Upper lobe of left lung (tissue), 6 donors: ENCODE measurements around the gene SRC. TPM values are rescaled to one million over a fixed set of nuclear protein-coding genes. Genes with fewer than 3 reads are reported as not detected.
"Not testable (repeated sequence)": the region's sequence is repeated elsewhere in the genome, so short reads cannot be mapped to it uniquely, and the experiment has no call there.

Source experiments
- ATAC-seq, 2 donors: fragments of 200-7000 bp; cut with Tn5 transposase; one replicate each; pipeline ENCODE4 v1.9.1; 2022; ENCODE audit warnings: mild to moderate bottlenecking in 2 of 2, moderate library complexity in 2 of 2; ENCODE audit not compliant: low FRiP score in 2 of 2
- DNase-seq, 2 donors: peaks; one replicate each; pipeline ENCODE4 v3.0.0-alpha.2; 2019 to 2020
- H3K27ac ChIP-seq, 4 donors: fragments of 200-600 bp; sonication (generic); one replicate each; pipeline ENCODE4 v1.5.1; 2016 to 2019
- H3K27me3 ChIP-seq, 4 donors: fragments of 200-600 bp; sonication (generic); one replicate each; pipeline ENCODE4 v1.5.1; 2017 to 2019
- H3K36me3 ChIP-seq, 4 donors: fragments of 200-600 bp; sonication (generic); one replicate each; pipeline ENCODE4 v1.5.1; 2016 to 2019
- H3K4me1 ChIP-seq, 4 donors: fragments of 200-600 bp; sonication (generic); one replicate each; pipeline ENCODE4 v1.5.1; 2018 to 2019
- H3K4me3 ChIP-seq, 4 donors: fragments of 200-600 bp; sonication (generic); one replicate each; pipeline ENCODE4 v1.5.1; 2017 to 2019; ENCODE audit warnings: mild to moderate bottlenecking in 2 of 4, moderate library complexity in 1 of 4
- H3K9me3 ChIP-seq, 4 donors: fragments of 200-600 bp; sonication (generic); one replicate each; pipeline ENCODE4 v1.5.1; 2018 to 2019
- CTCF ChIP-seq, 6 experiments: fragments of 450-650 bp in 4 of 6; fragments of 200-600 bp in 2 of 6; sonication (generic) in 2 of 6; IDR thresholded peaks; one replicate each; pipeline ENCODE4 v1.5.1; 2016 to 2019; ENCODE audit warnings: antibody characterized with exemption in 6 of 6
- EP300 ChIP-seq, 4 donors: sonication (generic); formaldehyde crosslinking; IDR thresholded peaks; one replicate each; pipeline ENCODE4 v1.5.1; 2017; ENCODE audit warnings: antibody characterized with exemption in 4 of 4, control low read depth in 2 of 4
- POLR2A ChIP-seq, 4 donors: fragments of 450-650 bp; IDR thresholded peaks; one replicate each; pipeline ENCODE4 v1.5.1; 2016 to 2017; ENCODE audit warnings: antibody characterized with exemption in 4 of 4, mild to moderate bottlenecking in 2 of 4
- POLR2AphosphoS5 ChIP-seq, 2 donors: sonication (generic); formaldehyde crosslinking; IDR thresholded peaks; one replicate each; pipeline ENCODE4 v1.5.1; 2017; ENCODE audit warnings: antibody characterized with exemption in 2 of 2
- WGBS, 2 donors: methylation state at CpG; one replicate each; pipeline ENCODE4 v1.1.5; 2017 to 2018; 5-methylcytosine and 5-hydroxymethylcytosine counted together
- total RNA-seq, 6 donors: library from RNA; depleted of rRNA in 4 of 6; stranded (reverse); fragments of >200 nt in 4 of 6; gene quantifications; one replicate each; pipeline versions ENCODE4 v1.1.0 to v1.2.1, GENCODE V29; 2016 to 2021
- donor health status: DM: no; HTN: no; CAD: no; lungs with moderate emphysema.
- donor health status: DM: no; HTN: yes; CAD: no; lungs with severe emphysema.

Gene SRC
- total RNA-seq, 6 donors from 2014 or later: 31.1 to 115 (median 66.8) TPM

GRCh38 chr20:37336369-37337207, 9.4 kb upstream of the SRC start:
- 34 to 38% methylated on average over 10 to 11 of the region's 11 CpGs for WGBS, 2 donors
- Histone ChIP-seq H3K9me3 (no peaks in the 10 kb centered on the region), H3K36me3 (no peaks in the 10 kb centered on the region), H3K4me3 (no peak overlapping the region), H3K27me3 (no peaks in the 10 kb centered on the region), H3K27ac (peak overlapping the region; percentile 53 to 64 (median 59)), H3K4me1 (peaks cover 8 to 23% (median 21%) of the 10 kb centered on the region in 4 donors)
- peak; percentile 65 to 78 for DNase-seq
- TF ChIP-seq POLR2AphosphoS5 (IDR thresholded peaks at IDR 0.05): no peak
- no peak for TF ChIP-seq EP300 (IDR thresholded peaks at IDR 0.05)
- TF ChIP-seq POLR2A (IDR thresholded peaks at IDR 0.05): no peak
- TF ChIP-seq CTCF (IDR thresholded peaks at IDR 0.05): no peak
- peak; percentile 67 to 84 for ATAC-seq

- Histone ChIP-seq H3K27ac (peak overlapping the region in 2 of 4 donors; percentile 8 to 56), H3K36me3 (no peaks in the 10 kb centered on the region), H3K27me3 (no peaks in the 10 kb centered on the region), H3K4me1 (peaks cover 8 to 18% (median 14%) of the 10 kb centered on the region in 4 donors), H3K9me3 (no peaks in the 10 kb centered on the region), H3K4me3 (no peak overlapping the region)
- WGBS, 2 donors: 78% methylated on average over 7 to 8 of the region's 8 CpGs
- TF ChIP-seq POLR2AphosphoS5 (IDR thresholded peaks at IDR 0.05) (no peak), EP300 (IDR thresholded peaks at IDR 0.05) (no peak), POLR2A (IDR thresholded peaks at IDR 0.05) (no peak), CTCF (IDR thresholded peaks at IDR 0.05) (no peak)
- ATAC-seq: no peak
- DNase-seq: no peak
Measured at GRCh38 chr20:37337208-37337991, 8.5 kb upstream of the SRC start.

GRCh38 chr20:37338380-37338779, 7.6 kb upstream of the SRC start:
- not testable (repeated sequence) for H3K27me3 ChIP-seq, H3K9me3 ChIP-seq, DNase-seq, ATAC-seq, H3K4me3 ChIP-seq, H3K36me3 ChIP-seq, H3K27ac ChIP-seq
- H3K4me1 ChIP-seq: peaks cover 8 to 18% (median 14%) of the 10 kb centered on the region in 4 donors
- WGBS, 2 donors: 93 to 97% methylated on average over 8 of the region's 8 CpGs

GRCh38 chr20:37339208-37339607, 6.7 kb upstream of the SRC start:
- TF ChIP-seq CTCF (IDR thresholded peaks at IDR 0.05) (no peak), EP300 (IDR thresholded peaks at IDR 0.05) (no peak), POLR2A (IDR thresholded peaks at IDR 0.05) (no peak)
- H3K4me3 ChIP-seq: no peak overlapping the region
- no peak for ATAC-seq

GRCh38 chr20:37339764-37340109, 6.2 kb upstream of the SRC start:
- DNase-seq, H3K4me3 ChIP-seq, H3K9me3 ChIP-seq, H3K36me3 ChIP-seq, H3K27me3 ChIP-seq, ATAC-seq, H3K27ac ChIP-seq: not testable (repeated sequence)
- WGBS, 2 donors: 94 to 96% methylated on average over 6 to 7 of the region's 7 CpGs
- H3K4me1 ChIP-seq: peaks cover 8 to 22% (median 18%) of the 10 kb centered on the region in 4 donors

More at GRCh38 chr20:37339208-37339607, 6.7 kb upstream of the SRC start:
- Histone ChIP-seq H3K4me1 (peaks cover 8 to 22% (median 18%) of the 10 kb centered on the region in 4 donors), H3K36me3 (no peaks in the 10 kb centered on the region), H3K27me3 (no peaks in the 10 kb centered on the region), H3K9me3 (no peaks in the 10 kb centered on the region), H3K27ac (no peak overlapping the region)
- no peak for DNase-seq
- whole genome bisulfite sequencing, 2 donors: 74 to 92% methylated on average over 4 of the region's 4 CpGs
